ENCODE measurements around the gene FAM163A.

DNA sequence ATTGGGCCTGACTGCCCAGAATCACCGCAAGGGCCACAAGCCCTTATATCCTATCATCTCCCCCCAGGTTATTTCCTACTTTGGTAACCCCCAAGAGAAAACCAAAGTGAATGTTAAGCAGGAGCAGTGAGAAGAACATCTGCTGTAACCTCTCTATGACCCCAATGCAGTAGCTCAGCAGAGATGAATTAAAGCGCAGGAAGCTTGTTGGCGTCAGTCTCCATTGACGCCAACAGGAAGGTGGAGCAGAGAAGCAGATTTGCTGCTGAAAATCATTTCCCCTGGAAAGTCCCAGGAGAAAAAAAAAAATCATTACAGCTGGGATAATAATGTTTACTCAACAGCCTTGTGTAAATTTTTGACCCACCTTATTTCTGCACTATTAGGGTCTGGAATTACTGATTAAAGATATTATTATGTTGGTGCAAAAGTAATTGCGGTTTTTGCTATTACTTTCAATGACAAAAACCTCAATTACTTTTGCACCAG, 33.2 kb upstream of the FAM163A start:
- TF ChIP-seq EP300 (IDR thresholded peaks at IDR 0.05) = no peak
- TF ChIP-seq CTCF (IDR thresholded peaks at IDR 0.05) = no peak

Data from suprapubic skin (tissue), 3 donors.